LNCAP (cell line): ENCODE measurements around the gene ZNF580.

Experiments used
- TF ChIP-seq, protein P1 (sequence below): fragments of 450-650 bp; IDR thresholded peaks from 2 replicates; pipeline ENCODE4 v1.5.1; 2017; ENCODE audit warnings: mild to moderate bottlenecking

The ZNF580 gene

DNA sequence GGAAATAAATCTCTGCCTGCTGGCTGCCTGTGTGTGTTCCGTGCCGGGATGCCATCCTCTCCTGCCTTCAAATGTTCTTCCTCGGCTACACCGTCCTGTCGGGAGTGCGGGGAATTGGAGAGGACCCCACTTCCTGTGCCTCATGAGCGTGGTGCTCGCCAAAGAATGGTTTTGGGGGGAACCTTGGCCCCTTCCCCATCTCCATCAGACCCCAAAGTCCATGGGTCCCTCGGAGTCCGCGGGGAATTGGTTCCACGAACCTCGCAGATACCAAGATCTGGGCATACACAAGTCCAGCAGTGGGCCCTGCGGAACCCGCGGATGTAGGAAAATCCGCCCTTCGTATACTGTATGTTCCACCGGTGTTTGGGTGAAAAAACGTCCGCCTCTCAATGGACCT is 37.7 kb upstream of the ZNF580 start:
- TF ChIP-seq, protein P1, sequence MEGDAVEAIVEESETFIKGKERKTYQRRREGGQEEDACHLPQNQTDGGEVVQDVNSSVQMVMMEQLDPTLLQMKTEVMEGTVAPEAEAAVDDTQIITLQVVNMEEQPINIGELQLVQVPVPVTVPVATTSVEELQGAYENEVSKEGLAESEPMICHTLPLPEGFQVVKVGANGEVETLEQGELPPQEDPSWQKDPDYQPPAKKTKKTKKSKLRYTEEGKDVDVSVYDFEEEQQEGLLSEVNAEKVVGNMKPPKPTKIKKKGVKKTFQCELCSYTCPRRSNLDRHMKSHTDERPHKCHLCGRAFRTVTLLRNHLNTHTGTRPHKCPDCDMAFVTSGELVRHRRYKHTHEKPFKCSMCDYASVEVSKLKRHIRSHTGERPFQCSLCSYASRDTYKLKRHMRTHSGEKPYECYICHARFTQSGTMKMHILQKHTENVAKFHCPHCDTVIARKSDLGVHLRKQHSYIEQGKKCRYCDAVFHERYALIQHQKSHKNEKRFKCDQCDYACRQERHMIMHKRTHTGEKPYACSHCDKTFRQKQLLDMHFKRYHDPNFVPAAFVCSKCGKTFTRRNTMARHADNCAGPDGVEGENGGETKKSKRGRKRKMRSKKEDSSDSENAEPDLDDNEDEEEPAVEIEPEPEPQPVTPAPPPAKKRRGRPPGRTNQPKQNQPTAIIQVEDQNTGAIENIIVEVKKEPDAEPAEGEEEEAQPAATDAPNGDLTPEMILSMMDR: no peak

DNA sequence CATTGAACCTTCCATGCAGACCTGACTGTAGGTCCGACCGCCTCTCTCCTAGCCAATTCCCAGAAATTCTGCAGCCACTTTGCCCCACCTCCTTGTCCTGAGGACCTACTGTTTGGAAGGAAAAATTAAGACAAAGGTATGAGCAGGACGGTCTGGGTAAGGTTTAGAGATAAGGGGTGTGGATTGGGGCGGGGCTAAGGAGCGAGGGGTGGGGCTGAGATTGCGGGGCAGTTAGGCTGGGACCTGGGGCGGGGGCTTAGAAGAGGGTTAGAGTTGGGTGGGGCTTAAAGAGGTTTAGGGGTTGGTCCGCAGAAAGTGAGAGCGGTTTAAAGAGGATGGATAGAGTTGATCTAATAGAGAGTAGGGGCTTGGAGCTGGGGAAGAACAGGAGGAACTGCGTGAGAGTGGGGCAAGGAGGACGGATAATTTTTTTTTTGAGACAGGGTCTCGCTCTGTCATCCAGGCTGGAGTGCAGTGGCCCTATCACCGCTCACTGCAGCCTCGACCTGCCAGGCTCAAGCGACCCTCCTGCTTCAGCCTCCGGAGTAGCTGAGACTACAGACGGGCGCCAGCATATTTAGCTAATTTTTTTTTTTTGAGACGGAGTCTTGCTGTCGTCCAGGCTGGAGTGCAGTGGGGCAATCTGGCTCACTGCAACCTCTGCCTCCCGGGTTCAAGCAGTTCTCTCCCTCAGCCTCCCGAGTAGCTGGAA is 37.1 kb upstream of the ZNF580 start:
- TF ChIP-seq, protein P1: no peak

DNA sequence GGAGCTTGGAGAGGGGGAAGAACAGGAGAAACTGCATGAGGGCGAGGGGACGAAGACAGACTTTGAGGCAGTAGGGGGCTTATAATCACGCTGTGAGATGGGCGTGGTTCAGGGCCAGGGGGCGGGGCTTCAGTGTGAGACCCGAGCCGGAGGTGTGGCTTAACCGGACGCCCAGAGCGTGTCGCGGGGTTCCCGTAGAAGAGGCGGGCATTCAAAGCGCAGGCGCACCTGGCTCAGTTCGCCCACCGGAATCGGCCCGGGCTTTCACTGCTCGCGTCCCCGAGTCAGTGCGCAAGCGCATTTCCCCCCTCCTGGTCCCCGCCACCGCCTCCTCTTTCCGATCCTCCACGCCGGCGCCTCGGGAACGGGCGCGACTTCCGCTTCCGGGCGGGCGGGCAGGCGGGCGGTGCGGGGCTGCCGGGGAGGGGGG is 35.6 kb upstream of the ZNF580 start:
- TF ChIP-seq, protein P1: no peak

DNA sequence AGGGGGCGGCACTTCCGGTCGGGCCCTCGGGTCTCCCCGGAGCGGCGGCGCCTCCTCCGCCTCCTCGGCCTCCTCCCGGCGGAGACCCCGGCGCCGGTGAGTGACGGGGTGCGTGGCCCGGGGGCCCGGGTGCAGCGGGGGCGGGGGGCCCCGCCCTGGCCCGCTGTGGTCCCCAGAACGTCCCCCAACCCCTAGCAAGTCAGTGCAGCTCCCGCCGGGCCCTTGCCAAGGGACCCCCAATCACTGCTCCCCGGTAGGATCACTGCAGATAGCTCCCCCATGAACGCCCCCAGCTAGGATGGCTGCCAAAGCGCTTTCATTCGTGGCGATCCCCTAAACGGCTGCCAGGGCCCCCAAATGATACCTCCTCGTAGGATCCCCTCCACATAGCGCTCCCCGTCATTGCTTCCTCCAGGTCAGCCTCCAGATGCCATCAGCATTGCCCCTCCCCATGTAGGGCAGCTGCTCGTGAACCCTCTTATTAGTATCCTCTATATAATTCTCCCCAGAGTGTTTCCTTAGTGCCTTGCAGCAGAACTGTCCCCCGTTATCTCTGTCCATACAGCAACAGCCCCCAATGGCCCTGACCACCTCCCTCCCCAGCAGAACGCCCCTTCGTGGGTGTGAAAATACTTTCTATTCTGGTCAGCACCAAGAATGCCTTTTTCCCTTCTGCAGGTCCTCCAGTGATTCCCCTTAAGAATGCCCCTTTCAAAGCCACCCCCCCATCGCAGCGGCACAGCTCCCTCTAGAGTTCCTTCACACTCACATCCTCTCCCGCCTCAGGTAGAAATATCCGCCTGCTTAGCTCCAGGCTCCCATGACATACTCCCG is 34.9 kb upstream of the ZNF580 start, which contains the start of gene ZNF865:
ZNF865 (plus strand) TSS at position 11 of the 834 bp plus-strand sequence. CDS start 7,972 bp downstream, outside the sequence.
- TF ChIP-seq, protein P1: peak; percentile 69

DNA sequence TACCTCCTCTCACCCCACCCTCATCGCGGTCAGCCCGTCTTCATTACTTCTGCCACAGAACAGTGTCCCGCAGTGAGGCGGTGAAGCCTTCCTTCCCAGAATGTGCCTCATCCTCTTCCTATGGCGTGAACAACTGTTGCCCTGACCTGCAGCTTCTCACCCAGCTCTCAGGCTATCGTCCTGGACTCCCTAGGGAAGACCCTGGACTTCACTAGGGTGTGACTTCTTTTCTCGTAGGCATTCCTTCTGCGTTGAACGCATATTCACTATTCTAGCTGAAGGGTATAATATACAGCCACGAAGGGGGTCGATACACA is 34.4 kb upstream of the ZNF580 start:
- TF ChIP-seq, protein P1: no peak

DNA sequence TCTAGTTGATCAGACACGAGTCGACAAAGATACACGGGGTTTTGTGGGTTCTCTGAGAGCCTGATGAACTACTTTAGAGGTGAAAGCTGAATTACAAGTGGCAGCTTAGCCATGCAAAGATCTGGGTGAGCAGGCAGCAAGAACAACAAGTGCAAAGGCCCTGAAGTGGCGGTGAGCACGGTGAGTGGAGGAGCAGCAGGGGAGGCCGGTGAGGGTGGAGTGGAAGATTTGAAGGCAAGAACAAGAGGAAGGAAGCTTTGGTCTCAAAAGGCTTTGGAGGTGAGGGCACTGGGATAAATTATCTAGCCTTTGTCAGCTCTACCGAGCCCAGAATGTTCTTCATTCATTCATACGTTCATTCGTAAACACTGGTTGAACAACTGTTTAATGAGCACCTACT is 34.0 kb upstream of the ZNF580 start:
- TF ChIP-seq, protein P1: no peak

DNA sequence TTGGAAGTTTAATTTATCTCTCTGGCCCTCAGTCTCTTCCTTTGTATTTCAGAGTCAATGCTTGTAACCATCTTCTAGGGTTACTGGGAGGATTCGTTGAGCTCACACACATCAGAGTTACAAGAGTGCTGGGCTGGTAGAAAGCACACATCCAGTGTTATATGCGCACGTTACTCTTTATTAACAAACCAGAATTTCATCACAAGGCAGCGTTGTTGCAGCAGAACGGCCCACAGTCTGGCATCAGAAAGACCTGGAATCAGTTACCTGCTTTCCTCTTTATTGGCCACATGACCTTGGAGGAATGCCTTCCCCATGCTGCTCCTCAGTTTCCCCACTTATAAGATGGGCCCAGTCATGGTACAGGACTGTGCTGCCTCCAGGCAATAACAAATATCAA is 31.5 kb upstream of the ZNF580 start:
- TF ChIP-seq, protein P1: no peak
